NT2/D1 (cell line): ENCODE results near the gene MIF4GD.

Experiments
- SUZ12 ChIP-seq: IDR thresholded peaks from 2 replicates; pipeline ENCODE4 v1.6.1; 2011; ENCODE audit not compliant: insufficient read length, insufficient read depth; ENCODE audit errors: extremely low read depth
- ZNF274 ChIP-seq: IDR thresholded peaks from 2 replicates; pipeline ENCODE4 v1.6.1; 2011; ENCODE audit warnings: mild to moderate bottlenecking, low read depth, low read length

GRCh38 chr17:75317671-75318070, 46.6 kb upstream of the MIF4GD start:
- no peak for TF ChIP-seq ZNF274
- no peak for TF ChIP-seq SUZ12
